ENCODE data around the gene NEO1.

NEO1 gene

DNA sequence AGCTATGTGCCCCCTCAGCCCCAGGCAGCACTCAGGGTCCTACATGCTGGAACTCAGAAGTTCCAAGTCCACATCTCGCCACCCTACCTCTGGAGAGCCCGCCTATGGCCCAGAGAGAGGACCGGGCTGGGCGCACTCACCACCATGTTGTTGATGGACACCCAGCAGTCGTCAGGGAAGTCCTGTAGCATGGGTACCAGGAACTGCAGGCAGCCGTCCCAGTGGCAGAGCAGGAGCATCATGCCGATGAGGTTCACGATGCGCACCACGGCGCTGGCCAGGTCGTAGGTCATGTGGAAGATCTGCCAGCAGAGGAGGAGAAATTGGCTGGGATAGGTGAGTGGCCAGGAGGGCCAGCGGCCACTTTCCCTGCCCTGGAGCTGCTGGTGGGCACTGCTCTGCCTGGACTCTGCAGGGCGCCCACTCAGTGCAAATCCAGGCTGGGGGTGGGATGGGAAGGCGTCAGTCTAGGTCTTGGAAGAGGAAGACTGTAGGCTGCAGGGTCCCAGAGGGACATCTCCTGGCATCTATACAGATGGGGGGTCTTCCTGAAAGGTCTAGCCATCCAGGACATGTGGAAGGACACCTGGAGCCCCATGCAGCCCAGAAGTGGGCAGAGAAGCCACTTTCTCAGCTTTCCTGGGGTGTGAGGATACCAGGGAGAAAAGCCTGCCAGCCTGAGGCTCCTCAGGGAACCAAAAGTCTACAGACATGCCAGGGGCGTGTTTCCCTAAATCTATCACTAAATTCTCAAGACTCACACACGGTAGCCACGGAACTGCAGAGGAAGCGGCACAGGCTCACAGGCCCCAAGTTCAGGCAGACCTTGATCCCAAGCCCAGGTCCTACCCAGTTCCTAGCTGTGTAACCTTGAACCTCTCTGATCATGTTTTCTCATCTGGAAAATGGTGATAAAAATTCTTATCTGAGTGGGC is 280.0 kb downstream of the NEO1 start:
- DNase-seq (ENCODE audit: low spot score) = no peak
- TF ChIP-seq, protein P1, sequence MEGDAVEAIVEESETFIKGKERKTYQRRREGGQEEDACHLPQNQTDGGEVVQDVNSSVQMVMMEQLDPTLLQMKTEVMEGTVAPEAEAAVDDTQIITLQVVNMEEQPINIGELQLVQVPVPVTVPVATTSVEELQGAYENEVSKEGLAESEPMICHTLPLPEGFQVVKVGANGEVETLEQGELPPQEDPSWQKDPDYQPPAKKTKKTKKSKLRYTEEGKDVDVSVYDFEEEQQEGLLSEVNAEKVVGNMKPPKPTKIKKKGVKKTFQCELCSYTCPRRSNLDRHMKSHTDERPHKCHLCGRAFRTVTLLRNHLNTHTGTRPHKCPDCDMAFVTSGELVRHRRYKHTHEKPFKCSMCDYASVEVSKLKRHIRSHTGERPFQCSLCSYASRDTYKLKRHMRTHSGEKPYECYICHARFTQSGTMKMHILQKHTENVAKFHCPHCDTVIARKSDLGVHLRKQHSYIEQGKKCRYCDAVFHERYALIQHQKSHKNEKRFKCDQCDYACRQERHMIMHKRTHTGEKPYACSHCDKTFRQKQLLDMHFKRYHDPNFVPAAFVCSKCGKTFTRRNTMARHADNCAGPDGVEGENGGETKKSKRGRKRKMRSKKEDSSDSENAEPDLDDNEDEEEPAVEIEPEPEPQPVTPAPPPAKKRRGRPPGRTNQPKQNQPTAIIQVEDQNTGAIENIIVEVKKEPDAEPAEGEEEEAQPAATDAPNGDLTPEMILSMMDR (IDR thresholded peaks at IDR 0.05; ENCODE audit: extremely low read depth, missing control alignments) = no peak

DNA sequence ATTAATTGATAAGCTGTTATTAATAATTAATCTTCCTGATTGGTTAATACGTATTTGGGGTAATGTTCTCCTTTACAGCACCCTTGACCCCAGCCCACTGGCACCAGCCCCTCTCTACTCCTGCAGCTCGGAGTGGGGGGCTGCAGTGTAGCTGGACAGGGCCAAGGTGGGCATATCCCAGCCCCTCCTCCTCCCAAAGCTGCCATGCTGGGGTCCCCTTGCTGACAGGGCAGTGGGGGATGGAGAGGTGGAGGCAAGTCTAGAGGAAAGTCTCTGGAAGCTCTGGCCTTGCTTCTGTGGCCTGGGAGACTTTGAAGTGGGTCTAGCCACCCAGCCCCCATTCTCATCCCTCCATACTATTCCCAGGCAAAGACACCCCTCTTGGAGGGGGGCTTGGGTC is 280.7 kb downstream of the NEO1 start:
- DNase-seq (ENCODE audit: low spot score) = no peak
- TF ChIP-seq, protein P1 (IDR thresholded peaks at IDR 0.05; ENCODE audit: extremely low read depth, missing control alignments) = no peak

DNA sequence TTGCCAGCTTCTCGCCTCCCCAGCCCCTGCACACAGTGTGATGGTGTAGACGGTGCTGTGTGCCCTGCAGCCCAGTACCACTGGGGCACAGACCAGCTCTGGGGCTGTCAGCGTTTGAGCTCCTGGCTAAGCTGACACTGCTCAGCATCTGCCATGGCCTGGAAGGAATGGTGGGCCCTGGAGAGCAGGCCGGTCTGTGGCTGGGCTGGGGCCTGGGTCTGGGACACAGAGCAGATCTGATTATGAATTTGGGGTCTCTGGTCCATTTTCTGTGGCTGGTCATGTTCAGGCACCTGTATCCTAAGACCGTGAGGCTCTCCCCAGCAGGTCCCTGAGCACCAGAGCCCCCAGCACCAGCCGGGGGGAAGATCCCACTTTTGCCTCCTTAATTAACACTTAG is 281.8 kb downstream of the NEO1 start:
- TF ChIP-seq, protein P1 (IDR thresholded peaks at IDR 0.05; ENCODE audit: extremely low read depth, missing control alignments) = no peak
- DNase-seq (ENCODE audit: low spot score) = no peak

DNA sequence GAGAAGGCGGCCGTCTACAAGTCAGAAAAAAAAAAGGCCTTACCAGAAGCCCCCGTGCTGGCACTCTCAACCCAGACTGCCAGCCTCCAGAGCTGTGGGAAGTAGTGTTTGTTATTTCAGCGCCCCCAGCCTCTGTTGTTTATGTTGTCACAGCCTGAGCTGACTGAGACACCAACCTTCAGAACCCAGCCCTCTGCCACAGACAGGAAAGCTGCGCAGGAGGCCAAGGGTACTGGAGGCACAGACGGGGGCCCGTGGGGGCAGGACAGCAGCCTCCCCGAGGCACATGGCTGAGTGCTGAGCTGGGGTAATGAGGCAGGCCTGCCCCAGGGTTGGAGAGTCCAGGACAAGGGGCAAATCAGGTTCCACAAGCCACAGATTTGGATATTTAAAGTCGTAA is 282.8 kb downstream of the NEO1 start:
- TF ChIP-seq, protein P1 (IDR thresholded peaks at IDR 0.05; ENCODE audit: extremely low read depth, missing control alignments) = no peak

DNA sequence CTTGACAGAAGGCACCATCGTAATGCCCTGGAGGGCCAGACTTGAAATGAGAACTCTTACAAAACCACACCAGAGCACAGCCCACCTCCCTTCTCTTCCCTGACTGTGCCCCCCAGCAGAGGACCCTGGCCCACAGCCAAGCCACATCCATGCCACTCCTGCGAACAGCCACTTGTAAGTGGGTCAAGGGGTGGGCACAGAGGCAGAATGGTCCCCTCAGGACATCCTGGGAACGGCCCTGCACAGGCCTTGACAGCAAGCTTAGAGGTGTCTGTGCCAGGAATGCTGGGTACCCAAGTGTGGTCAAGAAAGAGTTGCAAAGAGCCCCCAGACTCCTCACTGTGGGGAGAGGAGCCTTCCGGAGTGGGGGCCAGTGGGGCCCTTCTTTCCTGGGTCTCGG is 283.2 kb downstream of the NEO1 start:
- TF ChIP-seq, protein P1 (IDR thresholded peaks at IDR 0.05; ENCODE audit: extremely low read depth, missing control alignments) = no peak
- DNase-seq (ENCODE audit: low spot score) = no peak

More for the DNA sequence above, 282.8 kb downstream of the NEO1 start:
- no peak for DNase-seq (ENCODE audit: low spot score)

DNA sequence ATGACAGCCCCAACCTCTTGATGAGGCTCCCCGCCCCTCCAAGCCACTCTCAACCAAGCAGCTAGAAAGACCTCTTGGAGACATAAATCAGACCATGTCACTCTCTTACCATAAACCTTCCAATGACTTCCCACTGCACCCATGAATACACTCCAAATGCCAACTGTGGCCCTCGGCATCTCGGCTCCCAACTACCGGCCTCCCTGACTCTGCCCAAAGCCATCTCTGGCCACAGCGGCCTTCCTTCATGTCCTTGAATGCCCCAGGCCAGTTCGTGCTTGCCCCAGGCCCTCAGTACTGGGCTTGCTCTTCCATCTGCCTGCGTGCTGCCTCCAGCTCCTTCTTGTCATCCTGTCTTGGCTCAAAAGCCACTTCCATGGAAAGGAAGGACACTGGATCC is 284.5 kb downstream of the NEO1 start:
- TF ChIP-seq, protein P1 (IDR thresholded peaks at IDR 0.05; ENCODE audit: extremely low read depth, missing control alignments) = no peak
- DNase-seq (ENCODE audit: low spot score) = no peak

DNA sequence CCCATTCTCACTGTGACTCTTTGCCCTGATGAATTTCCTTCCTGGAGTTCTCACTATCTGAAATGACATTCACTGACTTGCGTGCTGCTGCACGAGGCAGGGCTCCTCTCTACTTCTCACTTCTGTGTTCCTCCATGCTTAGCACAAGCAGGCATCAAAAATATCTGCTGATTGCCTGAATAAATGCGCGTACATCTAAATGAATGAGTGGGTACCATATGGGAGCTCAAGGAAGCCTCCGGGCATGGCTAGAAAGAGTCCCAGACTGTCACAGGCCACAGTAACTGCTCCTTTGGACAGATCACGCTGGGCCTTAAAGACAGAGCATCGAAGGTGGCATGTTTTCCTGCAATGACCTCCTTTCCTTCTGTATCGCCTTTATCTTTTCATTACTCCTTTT is 284.9 kb downstream of the NEO1 start:
- DNase-seq (ENCODE audit: low spot score) = no peak
- TF ChIP-seq, protein P1 (IDR thresholded peaks at IDR 0.05; ENCODE audit: extremely low read depth, missing control alignments) = no peak

Measured in GM20000 (cell line).